Cardiac fibroblast (primary cell): ENCODE measurements around the gene PYCR2.

Experiments
- DNase-seq, 2 donors: peaks; one replicate each; pipeline versions ENCODE4 v3.0.0 to v3.0.0-alpha.2; 2010; ENCODE audit warnings: low read depth in 2 of 2
- H3K4me3 ChIP-seq, 2 donors: replicated peaks in 1 of 2; 1 replicate in 1 of 2; 2 replicates in 1 of 2; pipeline ENCODE4 v1.5.1; 2011; ENCODE audit warnings: low read depth in 2 of 2, low read length in 2 of 2, mild to moderate bottlenecking in 2 of 2, moderate library complexity in 1 of 2
- TF ChIP-seq, protein P1 (sequence below): IDR thresholded peaks from one replicate; pipeline ENCODE4 v1.5.1; 2011; ENCODE audit warnings: low read depth, mild to moderate bottlenecking, low read length, inconsistent platforms

Gene PYCR2

DNA sequence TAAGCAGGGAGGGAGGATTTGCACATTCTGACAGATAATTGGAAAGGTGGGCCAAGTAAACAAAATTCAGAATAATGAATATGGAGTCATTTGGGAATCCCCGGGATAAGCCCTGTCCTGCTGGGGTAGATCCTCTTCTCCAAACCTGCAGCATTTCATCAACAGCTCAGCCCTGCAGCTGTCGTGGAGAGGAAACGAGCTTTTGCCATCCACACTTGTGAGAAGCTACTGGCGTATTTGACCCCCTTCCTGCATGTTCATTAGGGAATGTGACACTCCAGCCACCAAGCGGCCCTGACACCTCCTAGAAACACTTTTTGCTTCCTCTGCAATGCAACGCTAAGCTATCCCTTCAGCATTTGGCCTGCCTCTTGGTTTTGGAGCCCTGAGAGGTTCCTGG lies 25.0 kb upstream of the PYCR2 start:
- H3K4me3 ChIP-seq, result no peak overlapping the region
- DNase-seq, result no peak
- TF ChIP-seq, protein P1, sequence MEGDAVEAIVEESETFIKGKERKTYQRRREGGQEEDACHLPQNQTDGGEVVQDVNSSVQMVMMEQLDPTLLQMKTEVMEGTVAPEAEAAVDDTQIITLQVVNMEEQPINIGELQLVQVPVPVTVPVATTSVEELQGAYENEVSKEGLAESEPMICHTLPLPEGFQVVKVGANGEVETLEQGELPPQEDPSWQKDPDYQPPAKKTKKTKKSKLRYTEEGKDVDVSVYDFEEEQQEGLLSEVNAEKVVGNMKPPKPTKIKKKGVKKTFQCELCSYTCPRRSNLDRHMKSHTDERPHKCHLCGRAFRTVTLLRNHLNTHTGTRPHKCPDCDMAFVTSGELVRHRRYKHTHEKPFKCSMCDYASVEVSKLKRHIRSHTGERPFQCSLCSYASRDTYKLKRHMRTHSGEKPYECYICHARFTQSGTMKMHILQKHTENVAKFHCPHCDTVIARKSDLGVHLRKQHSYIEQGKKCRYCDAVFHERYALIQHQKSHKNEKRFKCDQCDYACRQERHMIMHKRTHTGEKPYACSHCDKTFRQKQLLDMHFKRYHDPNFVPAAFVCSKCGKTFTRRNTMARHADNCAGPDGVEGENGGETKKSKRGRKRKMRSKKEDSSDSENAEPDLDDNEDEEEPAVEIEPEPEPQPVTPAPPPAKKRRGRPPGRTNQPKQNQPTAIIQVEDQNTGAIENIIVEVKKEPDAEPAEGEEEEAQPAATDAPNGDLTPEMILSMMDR, result no peak

- no peak for DNase-seq
- no peak overlapping the region for H3K4me3 ChIP-seq
- TF ChIP-seq, protein P1, result no peak
These were observed 22.8 kb upstream of the PYCR2 start for GRCh38 chr1:225946803-225947202.

DNA sequence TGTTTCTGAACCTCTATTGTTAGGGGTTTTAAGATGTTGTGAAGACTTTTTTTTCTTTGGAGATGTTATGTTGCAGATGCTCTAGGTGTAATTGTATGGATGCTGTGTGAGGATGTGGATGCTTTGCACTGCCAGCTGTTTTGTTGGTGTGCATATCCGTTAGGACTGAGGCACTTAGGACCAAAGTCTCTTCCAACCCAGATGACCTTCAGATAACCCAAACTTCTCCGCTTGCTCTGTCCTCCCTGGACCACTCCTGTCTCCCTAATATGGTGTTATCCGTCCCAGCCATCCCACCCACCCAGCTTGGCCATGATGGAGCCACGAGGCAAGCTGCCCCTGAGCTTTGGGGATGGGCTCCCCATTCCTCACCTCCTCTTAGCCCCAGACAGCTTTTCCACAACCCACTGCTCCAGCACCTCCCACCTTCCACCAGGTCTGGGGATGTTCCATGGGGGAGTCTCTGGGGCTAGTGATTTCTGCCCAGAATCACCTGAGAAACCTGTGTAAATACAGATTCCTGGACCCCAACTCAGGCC lies 22.1 kb upstream of the PYCR2 start:
- no peak for DNase-seq
- TF ChIP-seq, protein P1, result no peak
- no peak overlapping the region for H3K4me3 ChIP-seq

- no peak overlapping the region for H3K4me3 ChIP-seq
- no peak for DNase-seq
- TF ChIP-seq, protein P1, result no peak
These were observed 21.5 kb upstream of the PYCR2 start for GRCh38 chr1:225945564-225945963.

GRCh38 chr1:225944951-225945350 lies 20.9 kb upstream of the PYCR2 start:
- TF ChIP-seq, protein P1, result no peak
- DNase-seq, result no peak
- no peak overlapping the region for H3K4me3 ChIP-seq

- no peak overlapping the region for H3K4me3 ChIP-seq
- no peak for DNase-seq
- TF ChIP-seq, protein P1, result no peak
These were observed 20.3 kb upstream of the PYCR2 start for GRCh38 chr1:225944387-225944786.

GRCh38 chr1:225943582-225943981 lies 19.5 kb upstream of the PYCR2 start:
- no peak for DNase-seq
- TF ChIP-seq, protein P1, result no peak
- no peak overlapping the region for H3K4me3 ChIP-seq
